ENCODE data around the gene P4HA1.

P4HA1 gene

DNA sequence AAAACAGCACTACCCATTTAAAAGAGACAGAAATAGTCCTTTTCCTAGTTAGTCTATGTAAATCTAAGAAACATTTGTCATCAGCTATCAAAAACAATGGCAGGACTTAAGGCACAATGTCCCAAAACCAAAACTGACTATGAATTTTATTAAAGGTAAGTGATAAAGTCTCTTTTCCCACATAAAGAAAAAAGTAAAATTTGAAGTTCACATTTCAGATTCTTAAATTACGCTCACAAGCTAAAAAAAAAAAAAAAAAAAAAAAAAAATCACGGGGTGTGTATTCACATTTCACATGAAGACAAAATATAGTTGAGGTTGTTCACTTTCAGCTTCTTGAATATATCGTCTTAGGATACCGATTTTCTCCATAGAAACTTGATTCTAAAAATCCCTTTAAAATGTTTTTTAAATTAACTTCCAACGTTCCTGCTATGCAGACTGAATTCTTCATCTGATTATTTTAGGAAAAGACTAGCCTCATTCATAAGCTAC is 1.6 kb downstream of the P4HA1 start:
- H3K9me3 ChIP-seq (ENCODE audit: control insufficient read depth, low read length) = no peaks in the 10 kb centered on the region
- peak overlapping the region; percentile 98 for H3K27ac ChIP-seq (ENCODE audit: low read depth, low read length, severe bottlenecking)

DNA sequence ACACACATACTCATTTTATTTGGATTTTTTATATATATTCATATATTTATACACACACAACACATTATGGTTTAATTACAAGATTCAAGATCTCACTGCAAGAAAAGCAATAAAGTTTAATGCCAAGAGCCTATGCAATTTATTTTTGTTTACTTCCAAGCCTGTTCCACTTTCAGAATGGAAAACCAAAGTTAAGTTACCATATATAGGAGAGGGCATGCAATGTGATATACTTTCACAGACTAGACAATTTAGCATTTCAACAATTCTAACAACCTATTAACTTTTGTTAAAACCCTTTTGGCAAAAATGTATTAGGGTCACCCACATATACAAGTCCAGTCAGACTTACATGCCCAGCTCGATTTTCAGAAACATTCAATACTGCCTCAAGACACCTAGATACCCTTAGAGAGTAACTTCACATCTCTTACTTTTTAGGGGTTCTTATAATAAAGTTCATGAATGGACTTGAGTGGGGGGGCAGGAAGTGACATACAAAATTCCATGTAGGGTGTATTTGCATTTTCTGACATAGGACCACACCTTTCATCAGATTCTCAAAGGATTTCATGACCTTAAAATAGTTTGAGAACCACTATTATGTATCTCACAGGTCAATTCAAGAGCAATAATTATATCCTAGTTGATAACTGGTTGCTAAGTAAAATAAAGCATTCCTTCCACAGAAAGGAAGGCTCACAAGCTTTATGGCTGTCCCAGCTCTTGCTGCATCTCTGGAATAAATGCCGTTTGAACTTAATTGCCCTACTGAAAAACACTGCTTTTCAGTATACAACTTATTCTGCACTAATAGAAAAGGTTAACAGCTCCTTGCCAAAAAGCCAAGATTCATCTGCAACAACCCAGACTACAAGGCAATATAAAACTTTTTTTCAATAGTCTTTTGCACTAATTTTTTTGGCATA is 2.5 kb downstream of the P4HA1 start:
- Histone ChIP-seq H3K27ac (ENCODE audit: low read depth, low read length, severe bottlenecking) (peak overlapping the region; percentile 12), H3K9me3 (ENCODE audit: control insufficient read depth, low read length) (no peaks in the 10 kb centered on the region), H3K36me3 (ENCODE audit: control insufficient read depth, insufficient read depth, low read length) (no peaks in the 10 kb centered on the region), H3K4me3 (ENCODE audit: extremely low read depth, insufficient read depth, low read length, poor library complexity, severe bottlenecking) (peak overlapping the region; percentile 98), H3K4me1 (ENCODE audit: control insufficient read depth, insufficient read depth, low read length, poor library complexity, severe bottlenecking) (peaks cover 4% of the 10 kb centered on the region)
- 40 to 78% methylated on average over 1 of the region's 2 CpGs for WGBS, 2 experiments (ENCODE audit: insufficient coverage in 2 of 2)

More for the DNA sequence above, 1.6 kb downstream of the P4HA1 start:
- Histone ChIP-seq H3K4me1 (ENCODE audit: control insufficient read depth, insufficient read depth, low read length, poor library complexity, severe bottlenecking) (peaks cover 4% of the 10 kb centered on the region), H3K4me3 (ENCODE audit: extremely low read depth, insufficient read depth, low read length, poor library complexity, severe bottlenecking) (peak overlapping the region; percentile 98), H3K36me3 (ENCODE audit: control insufficient read depth, insufficient read depth, low read length) (no peaks in the 10 kb centered on the region)
- 0% methylated on average over 1 of the region's 5 CpGs for WGBS, 2 experiments (ENCODE audit: insufficient coverage in 2 of 2)

DNA sequence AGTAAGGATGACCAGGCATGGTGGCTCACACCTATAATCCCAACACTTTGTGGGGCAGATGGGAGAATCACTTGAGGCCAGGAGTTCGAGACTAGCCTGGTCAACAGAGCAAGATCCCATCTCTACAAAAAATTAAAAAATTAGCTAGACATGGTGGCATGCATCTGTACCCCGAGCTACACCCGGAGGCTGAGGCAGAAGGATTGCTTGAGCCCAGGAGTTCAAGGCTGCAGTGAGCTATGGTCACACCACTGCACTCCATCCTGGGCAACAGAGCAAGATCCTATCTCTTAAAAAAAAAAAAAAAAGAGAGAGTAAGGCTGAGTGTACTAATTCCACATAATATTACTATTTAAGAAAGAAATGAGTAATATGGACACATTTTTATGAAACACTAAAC is 3.8 kb downstream of the P4HA1 start:
- H3K36me3 ChIP-seq (ENCODE audit: control insufficient read depth, insufficient read depth, low read length) = no peaks in the 10 kb centered on the region
- peaks cover 4% of the 10 kb centered on the region for H3K4me1 ChIP-seq (ENCODE audit: control insufficient read depth, insufficient read depth, low read length, poor library complexity, severe bottlenecking)
- 93 to 100% methylated on average over 2 to 3 of the region's 3 CpGs for whole genome bisulfite sequencing, 2 experiments (ENCODE audit: insufficient coverage in 2 of 2)
- no peaks in the 10 kb centered on the region for H3K9me3 ChIP-seq (ENCODE audit: control insufficient read depth, low read length)
- no peak overlapping the region for H3K27ac ChIP-seq (ENCODE audit: low read depth, low read length, severe bottlenecking)
- H3K4me3 ChIP-seq (ENCODE audit: extremely low read depth, insufficient read depth, low read length, poor library complexity, severe bottlenecking) = no peak overlapping the region

DNA sequence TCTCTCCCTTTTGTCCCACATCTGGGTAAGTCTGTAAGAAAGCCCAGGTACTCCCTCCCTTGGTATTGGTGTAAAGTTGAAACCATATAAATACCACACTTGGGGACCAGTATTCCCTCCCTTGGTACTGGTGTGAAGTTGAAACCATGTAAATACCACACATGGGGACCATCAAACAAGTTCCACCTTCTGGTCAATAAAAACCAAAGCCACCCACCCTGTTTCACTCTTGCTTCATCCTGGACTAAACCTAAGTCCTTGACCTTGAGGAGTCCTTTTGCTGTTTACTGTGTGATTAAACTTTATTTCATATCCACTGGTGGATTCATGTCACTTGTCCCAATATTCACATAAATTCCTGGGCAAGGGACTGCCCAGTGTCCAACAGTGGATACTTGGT is 8.4 kb downstream of the P4HA1 start:
- no peaks in the 10 kb centered on the region for H3K36me3 ChIP-seq (ENCODE audit: control insufficient read depth, insufficient read depth, low read length)
- no peaks in the 10 kb centered on the region for H3K9me3 ChIP-seq (ENCODE audit: control insufficient read depth, low read length)

DNA sequence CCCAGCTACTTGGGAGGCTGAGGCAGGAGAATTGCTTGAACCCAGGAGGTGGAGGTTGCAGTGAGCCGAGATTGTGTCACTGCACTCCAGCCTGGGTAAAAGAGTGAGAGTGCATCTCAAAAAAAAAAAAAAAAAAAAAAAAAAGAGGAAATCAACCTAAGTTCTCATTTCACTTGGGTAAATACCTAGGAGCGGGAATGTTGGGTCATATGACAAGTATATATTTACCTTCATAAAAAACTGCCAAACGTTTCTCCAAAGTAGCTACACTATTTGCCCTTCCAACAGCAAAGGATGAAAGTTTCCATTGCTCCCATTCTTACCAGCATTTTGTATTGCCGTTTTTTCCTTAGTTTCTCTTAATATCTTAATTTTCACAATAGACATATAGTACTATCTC is 9.8 kb downstream of the P4HA1 start:
- 83 to 100% methylated on average over 1 of the region's 4 CpGs for WGBS, 2 experiments (ENCODE audit: insufficient coverage in 2 of 2)
- H3K36me3 ChIP-seq (ENCODE audit: control insufficient read depth, insufficient read depth, low read length) = no peaks in the 10 kb centered on the region
- no peak overlapping the region for H3K4me3 ChIP-seq (ENCODE audit: extremely low read depth, insufficient read depth, low read length, poor library complexity, severe bottlenecking)
- H3K9me3 ChIP-seq (ENCODE audit: control insufficient read depth, low read length) = no peaks in the 10 kb centered on the region
- H3K27ac ChIP-seq (ENCODE audit: low read depth, low read length, severe bottlenecking) = no peak overlapping the region
- no peaks in the 10 kb centered on the region for H3K4me1 ChIP-seq (ENCODE audit: control insufficient read depth, insufficient read depth, low read length, poor library complexity, severe bottlenecking)

More for the DNA sequence above, 8.4 kb downstream of the P4HA1 start:
- H3K27ac ChIP-seq (ENCODE audit: low read depth, low read length, severe bottlenecking) = no peak overlapping the region
- no peak overlapping the region for H3K4me3 ChIP-seq (ENCODE audit: extremely low read depth, insufficient read depth, low read length, poor library complexity, severe bottlenecking)
- H3K4me1 ChIP-seq (ENCODE audit: control insufficient read depth, insufficient read depth, low read length, poor library complexity, severe bottlenecking) = no peaks in the 10 kb centered on the region

DNA sequence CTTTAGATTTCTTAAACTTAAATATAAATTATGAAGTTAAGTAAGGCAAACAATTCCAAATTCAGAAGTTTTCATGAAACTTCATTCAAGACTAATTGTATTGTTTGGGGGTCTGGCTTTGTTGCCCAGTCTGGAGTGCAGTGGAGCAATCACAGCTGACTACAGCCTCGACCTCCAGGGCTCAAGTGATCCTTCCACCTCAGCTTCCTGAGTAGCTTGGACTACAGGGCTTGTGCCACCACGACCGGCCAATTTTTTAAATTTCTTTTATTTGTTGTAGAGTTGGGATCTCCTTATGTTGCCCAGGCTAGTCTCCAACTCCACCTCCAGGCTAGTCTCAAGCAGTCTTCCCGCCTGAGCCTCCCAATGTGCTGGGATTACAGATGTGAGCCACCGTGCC is 12.5 kb downstream of the P4HA1 start:
- Histone ChIP-seq H3K36me3 (ENCODE audit: control insufficient read depth, insufficient read depth, low read length) (peaks cover 2% of the 10 kb centered on the region), H3K4me3 (ENCODE audit: extremely low read depth, insufficient read depth, low read length, poor library complexity, severe bottlenecking) (no peak overlapping the region), H3K27ac (ENCODE audit: low read depth, low read length, severe bottlenecking) (no peak overlapping the region), H3K4me1 (ENCODE audit: control insufficient read depth, insufficient read depth, low read length, poor library complexity, severe bottlenecking) (no peaks in the 10 kb centered on the region), H3K9me3 (ENCODE audit: control insufficient read depth, low read length) (no peaks in the 10 kb centered on the region)
- WGBS, 2 experiments (ENCODE audit: insufficient coverage in 2 of 2) = 63 to 89% methylated on average over 1 to 2 of the region's 5 CpGs

DNA sequence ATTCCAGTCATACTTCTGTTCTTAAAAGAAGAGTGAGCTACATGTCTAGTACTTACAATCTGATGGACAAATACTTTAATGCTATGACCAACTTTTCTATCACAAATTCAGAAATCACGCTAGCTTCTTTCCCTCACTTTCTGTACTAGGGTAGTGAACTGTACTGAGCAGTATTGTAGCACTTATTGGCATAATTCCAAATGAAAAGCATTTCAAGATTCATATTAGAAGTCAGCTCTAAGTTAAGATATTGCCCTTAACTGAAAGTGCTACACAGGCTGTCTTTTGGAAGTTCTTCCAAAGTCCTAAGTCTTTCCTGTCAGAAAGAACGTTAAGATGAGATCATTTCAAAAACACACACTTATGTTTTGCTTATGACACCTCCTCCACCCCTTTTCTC is 13.4 kb downstream of the P4HA1 start:
- Histone ChIP-seq H3K4me1 (ENCODE audit: control insufficient read depth, insufficient read depth, low read length, poor library complexity, severe bottlenecking) (no peaks in the 10 kb centered on the region), H3K4me3 (ENCODE audit: extremely low read depth, insufficient read depth, low read length, poor library complexity, severe bottlenecking) (no peak overlapping the region), H3K36me3 (ENCODE audit: control insufficient read depth, insufficient read depth, low read length) (peaks cover 5% of the 10 kb centered on the region), H3K9me3 (ENCODE audit: control insufficient read depth, low read length) (no peaks in the 10 kb centered on the region), H3K27ac (ENCODE audit: low read depth, low read length, severe bottlenecking) (no peak overlapping the region)
- WGBS, 2 experiments (ENCODE audit: insufficient coverage in 2 of 2) = 91 to 93% methylated on average over 1 of the region's 2 CpGs

DNA sequence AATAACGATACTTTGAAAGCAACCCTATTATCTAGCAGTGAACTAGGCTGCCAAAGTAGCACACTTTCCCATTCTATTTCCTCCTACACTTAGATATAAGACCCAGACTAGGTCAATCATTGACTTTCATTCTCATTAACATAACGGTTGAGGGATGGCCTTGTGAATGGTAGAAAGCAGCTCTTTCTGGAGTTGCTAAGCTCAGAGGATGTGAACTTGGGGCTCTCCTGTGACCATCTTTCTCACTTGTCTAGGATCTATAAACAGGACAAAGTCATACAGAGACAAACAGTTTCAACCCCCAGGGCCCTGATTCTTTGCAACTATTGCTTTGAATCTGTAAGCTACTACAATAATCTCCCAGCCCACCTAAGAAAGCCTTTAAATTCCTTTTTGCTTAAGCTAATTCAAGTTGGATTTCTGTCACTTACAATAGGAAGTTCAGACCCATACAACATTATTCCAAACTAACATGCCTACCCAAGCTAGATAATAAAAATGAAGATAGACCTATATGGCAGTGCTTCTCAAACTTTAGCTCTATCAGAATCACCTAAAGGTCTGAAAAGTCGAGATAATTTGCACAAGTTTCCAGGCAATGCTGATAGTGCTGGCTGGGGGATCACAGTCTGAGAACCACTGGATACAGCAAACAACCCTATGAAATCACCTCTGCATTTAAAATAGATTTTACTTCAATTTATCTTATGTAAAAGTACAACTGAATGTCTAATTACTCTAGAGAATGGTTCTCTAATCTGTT is 16.7 kb downstream of the P4HA1 start:
- WGBS, 2 experiments (ENCODE audit: insufficient coverage in 2 of 2) = 100% methylated on average over 1 of the region's 3 CpGs
- Histone ChIP-seq H3K4me3 (ENCODE audit: extremely low read depth, insufficient read depth, low read length, poor library complexity, severe bottlenecking) (no peak overlapping the region), H3K4me1 (ENCODE audit: control insufficient read depth, insufficient read depth, low read length, poor library complexity, severe bottlenecking) (no peaks in the 10 kb centered on the region), H3K27ac (ENCODE audit: low read depth, low read length, severe bottlenecking) (no peak overlapping the region), H3K36me3 (ENCODE audit: control insufficient read depth, insufficient read depth, low read length) (peaks cover 9% of the 10 kb centered on the region), H3K9me3 (ENCODE audit: control insufficient read depth, low read length) (no peaks in the 10 kb centered on the region)

DNA sequence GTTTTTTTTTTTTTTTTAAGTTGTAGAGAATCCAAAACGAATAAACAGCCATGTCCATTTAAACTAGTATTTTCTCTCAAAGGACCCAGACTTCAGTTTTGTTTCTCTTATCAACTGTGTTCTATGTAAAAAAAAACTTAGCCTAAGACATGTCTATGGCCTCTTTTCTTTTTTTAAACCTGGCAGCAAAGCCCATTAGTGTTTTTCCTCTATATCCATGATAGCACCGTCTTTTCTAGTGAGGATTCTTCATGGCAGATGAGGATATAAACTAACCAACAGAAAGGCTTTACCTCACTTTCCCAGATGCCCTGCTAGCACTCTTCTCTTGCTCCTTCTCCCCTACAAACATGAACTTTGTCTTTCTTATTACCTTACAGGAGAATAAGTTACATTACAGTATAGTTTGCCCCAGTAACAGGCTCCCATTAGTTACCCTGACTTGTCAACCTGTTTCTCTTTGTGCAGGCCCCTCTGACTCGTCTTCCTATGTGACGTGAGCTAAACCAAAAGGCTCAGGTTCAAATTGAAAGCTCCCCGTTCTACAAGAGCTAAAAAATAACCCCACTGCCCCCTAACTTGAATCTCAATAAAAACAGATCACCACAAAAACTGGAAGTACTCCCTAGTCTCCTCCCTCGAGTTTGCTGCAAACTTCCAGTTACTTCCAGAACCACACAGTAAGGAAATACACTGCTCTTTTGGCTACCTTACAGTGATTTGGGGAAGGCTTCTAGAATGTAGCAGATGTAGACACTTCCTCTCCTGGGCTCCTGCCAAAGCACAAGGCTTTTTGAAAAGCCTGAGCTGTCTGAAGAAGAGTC is 20.1 kb downstream of the P4HA1 start:
- WGBS, 2 experiments (ENCODE audit: insufficient coverage in 2 of 2) = 80 to 86% methylated on average over 5 to 6 of the region's 6 CpGs
- Histone ChIP-seq H3K9me3 (ENCODE audit: control insufficient read depth, low read length) (no peaks in the 10 kb centered on the region), H3K4me3 (ENCODE audit: extremely low read depth, insufficient read depth, low read length, poor library complexity, severe bottlenecking) (no peak overlapping the region), H3K36me3 (ENCODE audit: control insufficient read depth, insufficient read depth, low read length) (peaks cover 16% of the 10 kb centered on the region), H3K27ac (ENCODE audit: low read depth, low read length, severe bottlenecking) (no peak overlapping the region), H3K4me1 (ENCODE audit: control insufficient read depth, insufficient read depth, low read length, poor library complexity, severe bottlenecking) (no peaks in the 10 kb centered on the region)

DNA sequence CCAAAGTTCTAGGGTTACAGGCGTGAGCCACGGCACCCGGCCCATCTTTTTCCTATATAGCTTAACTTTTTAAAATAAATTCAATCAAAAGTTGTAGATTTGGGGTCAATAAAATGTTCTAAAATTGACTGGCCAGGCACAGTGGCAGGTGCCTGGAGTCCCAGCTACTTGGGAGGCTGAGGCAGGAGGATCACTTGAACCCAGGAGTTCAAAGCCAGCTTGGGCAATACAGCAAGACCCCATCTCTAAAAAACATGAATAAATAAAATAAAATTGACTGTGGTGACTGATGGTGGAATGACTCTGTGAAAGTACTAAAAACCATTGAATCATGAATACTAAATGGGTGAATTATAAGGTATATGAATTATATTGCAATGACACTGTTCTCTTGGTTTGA is 20.8 kb downstream of the P4HA1 start:
- peaks cover 23% of the 10 kb centered on the region for H3K36me3 ChIP-seq (ENCODE audit: control insufficient read depth, insufficient read depth, low read length)
- no peak overlapping the region for H3K27ac ChIP-seq (ENCODE audit: low read depth, low read length, severe bottlenecking)
- no CpG with 5 or more reads among the region's 3 CpGs for WGBS, 2 experiments (ENCODE audit: insufficient coverage in 2 of 2)
- H3K9me3 ChIP-seq (ENCODE audit: control insufficient read depth, low read length) = no peaks in the 10 kb centered on the region
- no peaks in the 10 kb centered on the region for H3K4me1 ChIP-seq (ENCODE audit: control insufficient read depth, insufficient read depth, low read length, poor library complexity, severe bottlenecking)
- H3K4me3 ChIP-seq (ENCODE audit: extremely low read depth, insufficient read depth, low read length, poor library complexity, severe bottlenecking) = no peak overlapping the region

Measured in mesodermal cell (in vitro differentiated cells).